HG03442 (cell line): ENCODE data around the gene OR2D2.
"Not testable (repeated sequence)": the region's sequence is repeated elsewhere in the genome, so short reads cannot be mapped to it uniquely, and the experiment has no call there.

Experiments
- ATAC-seq: cut with Tn5 transposase; IDR thresholded peaks from one replicate; pipeline ENCODE4 v1.9.1; 2021; ENCODE audit warnings: mild to moderate bottlenecking, moderate library complexity; ENCODE audit not compliant: unreplicated experiment

OR2D2 gene

DNA sequence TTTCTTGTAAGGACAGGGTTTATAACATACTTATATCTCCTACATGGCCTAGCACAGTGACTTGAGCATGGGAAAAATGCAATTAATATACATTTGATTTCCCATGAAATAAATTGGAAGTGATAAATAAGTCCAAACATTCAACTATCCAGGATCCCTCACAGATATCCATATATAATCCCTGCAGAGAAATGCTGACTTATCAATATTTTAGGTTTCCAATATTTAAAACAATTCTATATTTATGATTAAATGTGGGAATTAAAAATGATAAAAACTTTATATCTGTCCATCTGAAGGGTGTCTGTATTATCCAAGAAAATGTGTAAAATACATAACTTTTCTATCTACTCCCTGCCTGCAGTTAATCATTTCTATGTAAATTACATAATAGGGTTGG, 9.5 kb downstream of the OR2D2 start:
- no peak for ATAC-seq

GRCh38 chr11:6876914-6877313, 15.4 kb downstream of the OR2D2 start:
- ATAC-seq: no peak

DNA sequence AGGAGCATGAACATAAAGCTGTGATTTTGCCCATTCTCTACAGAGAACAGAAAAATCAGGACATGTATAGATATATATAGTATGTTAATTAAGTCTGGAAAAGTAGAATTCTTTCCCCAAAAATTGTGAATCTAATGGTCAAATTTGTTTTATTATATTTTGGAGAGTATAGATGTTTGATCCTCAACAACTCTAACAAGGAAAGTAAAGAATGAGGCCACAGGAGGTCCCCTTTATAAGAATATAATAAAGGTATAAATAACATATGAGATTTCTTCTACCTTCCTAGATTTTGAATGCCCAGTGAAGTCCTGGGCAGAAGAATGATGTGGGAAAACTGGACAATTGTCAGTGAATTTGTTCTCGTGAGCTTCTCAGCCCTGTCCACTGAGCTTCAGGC, 16.0 kb downstream of the OR2D2 start, which contains the start of gene OR10A4:
Gene OR10A4 (plus strand): TSS at position 301 of the 400 bp plus-strand sequence. CDS start 23 bp downstream, at position 324.
- no peak for ATAC-seq

GRCh38 chr11:6875761-6876160, 16.5 kb downstream of the OR2D2 start:
- no peak for ATAC-seq

- no peak for ATAC-seq
Observed at GRCh38 chr11:6871278-6871677, 21.0 kb downstream of the OR2D2 start.

DNA sequence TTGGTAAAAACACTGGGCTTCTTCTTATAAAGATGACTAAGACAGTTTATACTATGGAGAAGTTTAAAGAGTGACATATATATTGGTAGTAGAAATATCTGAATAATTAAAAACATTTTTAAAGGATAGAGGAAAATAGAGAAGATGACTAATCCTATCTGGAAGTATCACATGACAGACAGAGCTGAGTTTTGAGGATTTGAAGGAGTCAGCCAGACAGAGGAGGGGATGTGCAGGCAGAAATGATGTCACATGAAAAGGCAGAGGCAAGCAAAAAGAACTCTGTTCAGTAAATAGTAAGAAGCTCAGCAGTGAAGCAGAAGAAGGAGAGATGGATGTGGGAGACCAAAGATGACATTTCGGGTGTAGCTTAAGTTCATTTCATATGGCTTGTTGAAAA, 27.9 kb downstream of the OR2D2 start:
- no peak for ATAC-seq

- no peak for ATAC-seq
Observed at GRCh38 chr11:6862961-6863360, 29.3 kb downstream of the OR2D2 start, which contains the start of gene OR10A2. Gene OR10A2, plus strand, starts transcription at chr11:6863057. Its CDS starts 6,698 bp downstream, at chr11:6869755.

GRCh38 chr11:6856871-6857270, 35.4 kb downstream of the OR2D2 start:
- ATAC-seq: peak; percentile 89

GRCh38 chr11:6855971-6856541, 36.2 kb downstream of the OR2D2 start:
- no peak for ATAC-seq

GRCh38 chr11:6854801-6855200, 37.5 kb downstream of the OR2D2 start:
- not testable (repeated sequence) for ATAC-seq

DNA sequence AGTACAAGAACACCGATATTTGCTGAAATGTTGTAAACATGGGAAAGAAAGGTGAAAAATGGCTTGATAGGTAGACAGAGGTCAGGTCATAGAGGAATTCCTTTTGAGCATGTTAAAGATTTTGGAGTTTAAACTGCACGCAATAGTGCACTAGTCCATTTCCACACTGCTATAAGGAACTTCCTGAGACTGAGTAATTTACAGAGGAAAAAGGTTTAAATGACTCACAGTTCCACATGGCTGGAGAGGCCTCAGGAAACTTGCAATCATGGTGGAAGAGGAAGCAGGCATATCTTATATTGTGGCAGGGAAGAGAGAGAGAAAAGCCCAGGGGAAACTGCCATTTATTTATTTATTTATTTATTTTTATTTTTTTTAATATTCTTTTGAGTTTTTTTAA, 41.8 kb downstream of the OR2D2 start:
- no peak for ATAC-seq

- ATAC-seq: no peak
Observed at GRCh38 chr11:6845383-6845782, 46.9 kb downstream of the OR2D2 start, which contains the start of gene OR10A5. Gene OR10A5, plus strand, starts transcription at chr11:6845683. Its CDS starts 0 bp downstream, at chr11:6845683.

DNA sequence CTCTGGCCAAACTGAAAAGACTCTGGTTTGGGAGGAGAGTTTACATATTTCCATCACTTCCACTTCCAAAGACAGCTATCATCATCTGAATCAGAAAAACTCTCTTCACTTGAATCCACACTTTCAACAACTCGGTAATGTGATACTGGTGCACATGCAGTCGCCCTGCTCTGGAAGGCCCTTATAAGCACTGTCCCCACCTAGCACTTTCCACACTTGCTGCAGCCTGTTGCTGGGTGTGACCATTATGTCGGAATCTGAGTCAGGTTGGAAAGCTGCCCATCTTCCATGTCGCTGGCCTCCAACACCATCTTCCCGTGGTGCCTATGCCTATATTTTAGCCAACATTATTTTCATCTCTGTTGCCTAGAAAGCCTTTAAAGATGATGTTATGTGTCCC, 47.9 kb downstream of the OR2D2 start:
- no peak for ATAC-seq

DNA sequence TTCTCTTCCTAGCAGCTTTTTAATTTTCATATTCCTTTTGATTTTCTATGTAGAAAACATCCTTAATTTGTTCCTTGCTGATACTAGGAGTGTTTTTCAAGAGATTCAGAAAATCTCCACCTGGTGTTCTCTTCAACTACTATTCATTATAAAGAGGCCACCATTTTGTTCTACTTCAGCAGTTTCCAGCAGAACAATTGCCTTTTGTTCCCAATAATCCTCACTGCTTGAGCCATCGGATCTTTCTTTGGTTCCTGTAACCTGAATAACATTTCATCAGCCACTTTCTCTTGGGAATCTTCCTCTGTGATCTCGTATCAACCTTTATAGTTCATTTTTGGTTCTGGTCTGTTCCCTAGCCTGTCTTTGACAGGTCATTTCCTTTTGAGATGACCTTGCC, 48.6 kb downstream of the OR2D2 start:
- no peak for ATAC-seq

DNA sequence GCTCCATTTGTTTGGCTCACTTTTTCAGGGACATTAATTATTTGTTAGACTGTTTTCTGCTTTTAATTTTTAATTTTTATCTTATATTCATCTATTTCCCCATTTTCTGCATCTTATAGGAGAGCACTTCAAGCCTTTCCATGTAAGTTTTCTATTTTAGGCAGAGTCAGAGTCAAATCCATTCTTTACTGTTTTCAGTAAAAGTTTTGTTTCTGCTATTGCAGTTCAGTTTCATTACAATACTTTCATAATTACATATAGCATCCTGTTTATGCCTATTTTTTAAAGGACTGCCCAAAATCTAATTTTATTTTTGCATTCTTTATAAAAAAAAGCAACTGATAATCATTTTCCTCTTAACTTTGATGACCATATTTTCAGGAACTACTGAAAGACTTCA, 50.6 kb downstream of the OR2D2 start:
- ATAC-seq: no peak
